AG08395 (cell line): ENCODE results near the gene FOXN1.
"Not testable (repeated sequence)": the region's sequence is repeated elsewhere in the genome, so short reads cannot be mapped to it uniquely, and the experiment has no call there.

Experiments
- DNase-seq: peaks from one replicate; pipeline ENCODE4 v3.0.0; 2012; ENCODE audit warnings: mixed read lengths, low spot score

FOXN1 gene

DNA sequence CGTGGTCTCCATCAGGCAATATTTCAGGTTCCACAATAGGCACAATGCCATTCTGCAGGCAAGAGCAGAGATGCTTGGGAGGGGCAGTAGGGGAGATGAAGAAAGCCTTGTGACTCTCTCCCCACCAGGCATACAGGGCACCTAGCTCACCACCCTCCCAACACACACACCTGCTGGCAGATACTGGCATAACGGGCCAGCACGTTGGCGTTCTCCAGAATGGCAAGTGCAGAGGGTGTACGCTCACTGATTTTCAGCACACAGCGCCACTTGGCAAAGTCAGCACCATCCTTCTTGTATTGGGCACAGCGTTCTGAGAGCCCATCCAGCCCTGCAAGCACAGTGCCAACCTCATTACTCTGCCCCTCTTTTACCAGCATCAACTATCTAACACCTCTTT is 68.4 kb downstream of the FOXN1 start:
- no peak for DNase-seq

- no peak for DNase-seq
Measured at GRCh38 chr17:28575126-28575795, 69.1 kb downstream of the FOXN1 start.

GRCh38 chr17:28576016-28576415 is 69.9 kb downstream of the FOXN1 start:
- not testable (repeated sequence) for DNase-seq

DNA sequence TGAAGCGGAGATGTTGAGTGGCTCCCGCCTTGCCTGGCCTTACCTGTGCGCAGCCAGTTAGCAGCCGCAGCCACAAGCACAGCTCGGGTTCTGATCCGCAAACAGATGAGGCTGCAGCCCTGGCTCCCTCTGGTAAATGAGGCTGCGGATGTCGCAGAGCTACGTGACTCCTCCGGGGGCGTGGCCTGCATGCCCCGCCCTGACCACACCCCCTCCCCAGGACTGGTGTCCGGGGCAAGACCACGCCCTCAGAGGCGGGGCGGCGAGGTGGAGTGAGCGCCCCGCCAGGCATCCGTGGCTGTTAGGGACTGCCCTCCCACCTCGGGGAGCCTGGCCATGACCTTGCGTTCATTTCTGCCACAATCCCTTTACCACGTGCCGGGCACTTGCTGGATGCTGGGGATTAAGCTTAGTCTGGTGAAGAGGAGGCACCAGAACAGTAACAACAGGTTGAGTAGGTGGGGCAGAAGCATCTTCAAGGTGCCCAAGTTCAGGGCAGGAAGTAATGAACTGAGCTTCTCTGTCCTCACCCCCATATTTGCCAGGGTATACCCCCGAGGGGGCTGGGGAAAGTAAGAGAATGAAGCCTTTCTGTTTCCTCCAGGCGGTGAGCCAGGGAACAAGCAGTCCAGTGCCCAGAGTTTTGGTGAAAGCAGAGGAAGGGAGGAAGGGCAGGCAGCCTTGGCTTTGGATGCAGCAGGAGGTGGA is 70.8 kb downstream of the FOXN1 start, which contains the start of gene ALDOC:
Gene ALDOC, minus strand, starts transcription at position 138 of the 708 bp plus-strand sequence. CDS start 1,363 bp downstream, outside the sequence.
- DNase-seq, result peak; percentile 99

DNA sequence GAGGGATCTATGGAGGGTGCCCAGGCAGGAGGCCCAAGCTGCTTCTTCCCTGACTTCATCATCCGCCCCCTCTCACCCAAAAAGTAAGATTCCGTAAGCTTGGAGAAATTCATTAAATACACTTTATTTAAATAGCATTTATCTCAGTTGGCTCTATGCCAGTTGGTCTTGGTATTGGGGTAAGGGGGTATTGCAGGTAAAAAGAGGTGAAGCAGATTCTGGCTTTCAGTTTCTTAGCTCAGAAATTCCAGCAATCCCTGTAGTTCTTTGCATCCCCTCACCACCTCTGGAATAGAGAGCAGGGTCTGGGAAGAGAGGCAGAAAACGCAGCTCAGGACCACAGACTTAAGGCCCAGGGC is 71.3 kb downstream of the FOXN1 start:
- no peak for DNase-seq

DNA sequence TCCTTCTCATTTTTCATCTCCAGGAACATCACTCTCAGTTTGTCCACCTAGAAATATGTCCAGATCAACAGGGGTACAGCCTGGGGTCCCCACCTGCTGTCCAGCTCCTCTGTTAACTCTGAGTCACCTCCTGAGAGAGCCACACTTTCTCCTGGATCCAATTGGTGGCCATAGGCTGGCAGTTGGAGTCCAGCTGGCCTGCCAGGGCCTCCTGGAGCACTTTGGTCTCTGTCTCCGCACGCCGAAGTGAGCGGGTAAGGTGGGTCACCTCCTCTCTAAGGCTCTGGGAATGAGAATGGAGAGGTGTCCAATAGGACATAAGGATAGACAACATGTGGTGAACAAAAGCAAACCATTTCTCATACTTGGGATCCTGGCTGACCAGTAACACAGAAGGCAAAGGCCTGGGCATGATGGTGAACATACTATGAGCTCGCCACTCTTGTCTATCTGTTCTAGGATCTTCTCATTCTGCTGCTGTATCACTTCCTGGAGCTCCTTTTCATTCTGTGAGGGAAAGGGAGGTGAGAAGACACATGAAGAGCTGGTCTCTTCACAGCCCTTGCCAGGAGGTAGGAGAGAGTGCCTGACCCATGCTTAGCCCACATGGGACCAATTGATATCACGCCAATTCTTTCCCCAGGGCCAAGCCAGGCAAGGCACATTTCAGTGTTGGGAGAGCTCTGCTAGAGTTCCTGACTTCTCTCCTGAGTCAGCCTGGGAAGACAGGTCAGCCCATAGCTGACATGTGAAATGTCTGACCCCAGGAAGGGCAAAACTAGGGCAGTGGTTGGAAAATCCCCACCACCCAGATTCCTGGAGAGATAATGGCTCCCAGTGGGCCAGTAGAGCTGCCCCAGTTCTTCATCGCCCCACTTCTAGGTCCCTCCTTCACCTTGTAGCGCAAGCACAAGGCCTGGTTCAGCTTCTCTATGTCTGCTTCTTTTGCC is 72.4 kb downstream of the FOXN1 start:
- no peak for DNase-seq

DNA sequence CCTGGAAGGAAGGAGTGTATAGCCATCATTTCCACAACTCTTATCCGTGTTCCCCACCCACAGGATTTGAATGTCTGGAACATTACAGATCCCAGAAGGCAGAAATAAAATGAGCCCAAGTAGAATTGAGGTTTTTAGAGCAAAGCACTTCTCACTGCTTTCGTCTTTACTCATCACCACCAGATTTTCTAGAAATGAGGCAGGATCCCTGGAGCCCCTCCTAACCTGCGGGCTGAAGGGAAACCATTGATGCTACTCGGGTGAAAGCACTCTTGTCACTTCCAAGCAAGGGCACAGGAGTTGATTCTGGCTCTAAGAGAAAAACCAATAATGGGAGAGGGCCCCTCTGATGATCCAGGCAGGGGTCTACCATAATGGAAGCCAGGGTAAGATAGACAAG is 73.4 kb downstream of the FOXN1 start:
- DNase-seq, result no peak

DNA sequence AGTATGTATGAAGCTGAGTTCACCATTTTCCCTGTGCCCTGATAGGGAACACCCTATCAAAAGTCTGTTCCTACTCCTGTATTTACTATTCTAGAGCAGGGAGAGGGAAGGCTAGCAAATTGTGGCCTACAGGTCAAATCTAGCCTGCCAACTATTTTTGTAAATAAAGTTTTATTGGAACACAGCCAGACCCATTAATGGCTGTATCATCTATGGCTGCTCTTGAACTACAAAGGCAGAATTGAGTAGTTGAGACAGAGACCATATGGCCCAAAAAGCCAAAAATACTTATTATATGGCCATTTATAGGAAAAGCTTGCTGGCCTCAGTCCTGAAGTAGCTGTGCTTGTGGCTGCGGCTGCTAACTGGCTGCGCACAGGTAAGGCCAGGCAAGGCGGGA is 74.8 kb downstream of the FOXN1 start:
- DNase-seq, result no peak

DNA sequence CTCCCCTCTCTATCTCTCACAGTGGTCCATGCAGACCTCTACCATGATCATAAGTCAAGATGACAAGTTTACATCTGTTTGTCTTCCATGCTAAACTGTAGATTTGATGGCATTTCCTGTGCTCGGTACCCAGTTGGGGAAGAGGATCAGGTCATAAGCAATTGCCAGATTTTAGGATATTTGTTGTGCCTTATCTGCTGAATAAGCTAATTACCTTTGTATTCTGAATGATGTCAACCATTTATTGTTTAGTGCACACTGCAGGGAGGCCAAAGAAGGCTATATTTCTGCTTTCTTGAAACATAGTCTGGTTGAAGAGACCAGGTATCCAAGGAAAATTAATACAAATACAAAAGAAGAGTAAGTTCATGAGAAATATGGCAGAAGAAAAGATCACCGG is 76.4 kb downstream of the FOXN1 start:
- no peak for DNase-seq

GRCh38 chr17:28584434-28584833 is 78.3 kb downstream of the FOXN1 start:
- no peak for DNase-seq

DNA sequence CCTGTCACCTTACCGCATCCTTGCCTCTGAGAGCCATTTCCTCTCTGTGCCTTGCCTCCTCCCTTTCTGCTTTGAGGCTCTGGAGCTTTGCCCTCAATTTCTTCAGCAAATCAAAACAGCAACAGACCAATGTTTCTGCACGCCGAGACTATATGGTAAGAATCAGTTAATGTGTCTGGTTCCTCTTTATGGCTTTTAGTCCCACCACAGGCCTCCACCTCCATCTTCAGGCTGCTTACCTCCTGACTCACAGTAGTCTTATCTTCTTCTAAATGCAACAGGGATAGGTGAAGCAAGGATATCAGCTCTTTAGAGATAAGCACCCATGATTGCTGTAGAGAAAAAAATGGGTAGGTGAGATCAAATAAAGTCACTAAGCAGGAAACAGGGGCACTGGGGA is 79.7 kb downstream of the FOXN1 start:
- no peak for DNase-seq
